HEK293 (cell line): Measurements from ENCODE around the gene DAPP1.

Experiments used
- BCL11A ChIP-seq: fragments of 450-650 bp; formaldehyde crosslinking; IDR thresholded peaks from 2 replicates; pipeline ENCODE4 v1.5.1; 2016; ENCODE audit warnings: low read depth, missing biosample characterization, missing genetic modification characterization
- GFI1B ChIP-seq: fragments of 450-650 bp; formaldehyde crosslinking; IDR thresholded peaks from 2 replicates; pipeline ENCODE4 v1.5.1; 2016; ENCODE audit warnings: missing biosample characterization, missing genetic modification characterization
- MEIS1 ChIP-seq: sonication (generic); formaldehyde crosslinking; IDR thresholded peaks from 2 replicates; pipeline ENCODE4 v1.8.1; 2022; ENCODE audit warnings: missing genetic modification reagents, mild to moderate bottlenecking, borderline replicate concordance
- OVOL3 ChIP-seq: fragments of 450-650 bp; formaldehyde crosslinking; IDR thresholded peaks from 2 replicates; pipeline ENCODE4 v1.5.1; 2016; ENCODE audit warnings: missing biosample characterization, missing genetic modification characterization
- RBAK ChIP-seq: fragments of 450-650 bp; formaldehyde crosslinking; IDR thresholded peaks from 2 replicates; pipeline ENCODE4 v1.5.1; 2016; ENCODE audit warnings: missing biosample characterization, missing genetic modification characterization
- SCRT1 ChIP-seq: fragments of 450-650 bp; formaldehyde crosslinking; IDR thresholded peaks from 2 replicates; pipeline ENCODE4 v1.5.1; 2016; ENCODE audit warnings: missing biosample characterization, missing genetic modification characterization, borderline replicate concordance
- SP3 ChIP-seq: fragments of 450-650 bp; formaldehyde crosslinking; IDR thresholded peaks from 2 replicates; pipeline ENCODE4 v1.5.1; 2016; ENCODE audit warnings: missing biosample characterization, missing genetic modification characterization
- TRIM28 ChIP-seq: IDR thresholded peaks from 2 replicates; pipeline ENCODE4 v1.6.1; 2011; ENCODE audit warnings: low read length, control low read depth, borderline replicate concordance
- ZBTB20 ChIP-seq: fragments of 450-650 bp; formaldehyde crosslinking; IDR thresholded peaks from 2 replicates; pipeline ENCODE4 v1.5.1; 2016; ENCODE audit warnings: missing biosample characterization, missing genetic modification characterization
- ZBTB7A ChIP-seq: fragments of 450-650 bp; formaldehyde crosslinking; IDR thresholded peaks from 2 replicates; pipeline ENCODE4 v1.5.1; 2016; ENCODE audit warnings: low read depth, missing biosample characterization, missing genetic modification characterization
- ZNF10 ChIP-seq: fragments of 450-650 bp; formaldehyde crosslinking; IDR thresholded peaks from 2 replicates; pipeline ENCODE4 v1.5.1; 2017; ENCODE audit warnings: missing biosample characterization, missing genetic modification characterization
- ZNF121 ChIP-seq: fragments of 450-650 bp; formaldehyde crosslinking; IDR thresholded peaks from 2 replicates; pipeline ENCODE4 v1.5.1; 2016; ENCODE audit warnings: missing biosample characterization, missing genetic modification characterization
- ZNF174 ChIP-seq: fragments of 450-650 bp; formaldehyde crosslinking; IDR thresholded peaks from 2 replicates; pipeline ENCODE4 v1.5.0; 2017; ENCODE audit warnings: missing biosample characterization, mild to moderate bottlenecking, missing genetic modification characterization
- ZNF184 ChIP-seq: fragments of 450-650 bp; IDR thresholded peaks from 2 replicates; pipeline ENCODE4 v1.5.1; 2018; ENCODE audit warnings: missing biosample characterization, mild to moderate bottlenecking, missing genetic modification characterization
- ZNF214 ChIP-seq: fragments of 450-650 bp; formaldehyde crosslinking; IDR thresholded peaks from 2 replicates; pipeline ENCODE4 v1.5.1; 2017; ENCODE audit warnings: missing biosample characterization, mild to moderate bottlenecking, missing genetic modification characterization, borderline replicate concordance
- ZNF221 ChIP-seq: fragments of 450-650 bp; formaldehyde crosslinking; IDR thresholded peaks from 2 replicates; pipeline ENCODE4 v1.5.1; 2017; ENCODE audit warnings: missing biosample characterization, missing genetic modification characterization, borderline replicate concordance
- ZNF292 ChIP-seq: fragments of 450-650 bp; formaldehyde crosslinking; IDR thresholded peaks from 2 replicates; pipeline ENCODE4 v1.5.1; 2016; ENCODE audit warnings: low read depth, missing biosample characterization, missing genetic modification characterization, borderline replicate concordance
- ZNF341 ChIP-seq: fragments of 450-650 bp; formaldehyde crosslinking; IDR thresholded peaks from 2 replicates; pipeline ENCODE4; 2016; ENCODE audit warnings: low read depth, missing biosample characterization, missing genetic modification characterization
- ZNF354C ChIP-seq: fragments of 450-650 bp; formaldehyde crosslinking; IDR thresholded peaks from 2 replicates; pipeline ENCODE4 v1.5.1; 2016; ENCODE audit warnings: missing biosample characterization, missing genetic modification characterization, low read depth, borderline replicate concordance
- ZNF571 ChIP-seq: fragments of 450-650 bp; formaldehyde crosslinking; IDR thresholded peaks from 2 replicates; pipeline ENCODE4 v1.5.0; 2017; ENCODE audit warnings: missing biosample characterization, missing genetic modification characterization
- ZNF626 ChIP-seq: fragments of 450-650 bp; sonication (Bioruptor Pico); formaldehyde crosslinking; IDR thresholded peaks from 2 replicates; pipeline ENCODE4 v1.5.1; 2018; ENCODE audit warnings: missing biosample characterization, missing genetic modification characterization, inconsistent platforms
- ZNF660 ChIP-seq: fragments of 450-650 bp; IDR thresholded peaks from 2 replicates; pipeline ENCODE4 v1.5.1; 2018; ENCODE audit warnings: missing biosample characterization, mild to moderate bottlenecking, missing genetic modification characterization
- ZNF664 ChIP-seq: fragments of 450-650 bp; formaldehyde crosslinking; IDR thresholded peaks from 2 replicates; pipeline ENCODE4 v1.5.1; 2016; ENCODE audit warnings: missing biosample characterization, missing genetic modification characterization
- ZNF777 ChIP-seq: fragments of 450-650 bp; formaldehyde crosslinking; IDR thresholded peaks from 2 replicates; pipeline ENCODE4 v1.5.1; 2017; ENCODE audit warnings: missing biosample characterization, missing genetic modification characterization, borderline replicate concordance
- ZNF792 ChIP-seq: fragments of 450-650 bp; formaldehyde crosslinking; IDR thresholded peaks from 2 replicates; pipeline ENCODE4 v1.5.1; 2016; ENCODE audit warnings: missing biosample characterization, missing genetic modification characterization
- ZNF843 ChIP-seq: fragments of 450-650 bp; formaldehyde crosslinking; IDR thresholded peaks from 2 replicates; pipeline ENCODE4 v1.5.1; 2016; ENCODE audit warnings: missing biosample characterization, missing genetic modification characterization
- ZSCAN16 ChIP-seq: fragments of 450-650 bp; formaldehyde crosslinking; IDR thresholded peaks from 2 replicates; pipeline ENCODE4 v1.5.1; 2016; ENCODE audit warnings: missing biosample characterization, missing genetic modification characterization
- TF ChIP-seq, protein P1 (sequence below): fragments of 450-650 bp; formaldehyde crosslinking; IDR thresholded peaks from 2 replicates; pipeline ENCODE4 v1.5.1; 2016; ENCODE audit warnings: missing biosample characterization, missing genetic modification characterization
- TF ChIP-seq, protein P2 (sequence below): fragments of 450-650 bp; formaldehyde crosslinking; IDR thresholded peaks from 2 replicates; pipeline ENCODE4 v1.5.1; 2016; ENCODE audit warnings: missing biosample characterization, missing genetic modification characterization
- TF ChIP-seq, protein P3 (sequence below): fragments of 450-650 bp; formaldehyde crosslinking; IDR thresholded peaks from 2 replicates; pipeline ENCODE4 v1.5.1; 2016; ENCODE audit warnings: missing biosample characterization, missing genetic modification characterization
- TF ChIP-seq, protein P4 (sequence below): IDR thresholded peaks from 2 replicates; pipeline ENCODE4 v1.6.1; 2011; ENCODE audit warnings: mild to moderate bottlenecking, low read depth, low read length, borderline replicate concordance
- TF ChIP-seq, protein P5 (sequence below): fragments of 450-650 bp; formaldehyde crosslinking; IDR thresholded peaks from 2 replicates; pipeline ENCODE4 v1.5.1; 2016; ENCODE audit warnings: missing biosample characterization, missing genetic modification characterization

Gene DAPP1

DNA sequence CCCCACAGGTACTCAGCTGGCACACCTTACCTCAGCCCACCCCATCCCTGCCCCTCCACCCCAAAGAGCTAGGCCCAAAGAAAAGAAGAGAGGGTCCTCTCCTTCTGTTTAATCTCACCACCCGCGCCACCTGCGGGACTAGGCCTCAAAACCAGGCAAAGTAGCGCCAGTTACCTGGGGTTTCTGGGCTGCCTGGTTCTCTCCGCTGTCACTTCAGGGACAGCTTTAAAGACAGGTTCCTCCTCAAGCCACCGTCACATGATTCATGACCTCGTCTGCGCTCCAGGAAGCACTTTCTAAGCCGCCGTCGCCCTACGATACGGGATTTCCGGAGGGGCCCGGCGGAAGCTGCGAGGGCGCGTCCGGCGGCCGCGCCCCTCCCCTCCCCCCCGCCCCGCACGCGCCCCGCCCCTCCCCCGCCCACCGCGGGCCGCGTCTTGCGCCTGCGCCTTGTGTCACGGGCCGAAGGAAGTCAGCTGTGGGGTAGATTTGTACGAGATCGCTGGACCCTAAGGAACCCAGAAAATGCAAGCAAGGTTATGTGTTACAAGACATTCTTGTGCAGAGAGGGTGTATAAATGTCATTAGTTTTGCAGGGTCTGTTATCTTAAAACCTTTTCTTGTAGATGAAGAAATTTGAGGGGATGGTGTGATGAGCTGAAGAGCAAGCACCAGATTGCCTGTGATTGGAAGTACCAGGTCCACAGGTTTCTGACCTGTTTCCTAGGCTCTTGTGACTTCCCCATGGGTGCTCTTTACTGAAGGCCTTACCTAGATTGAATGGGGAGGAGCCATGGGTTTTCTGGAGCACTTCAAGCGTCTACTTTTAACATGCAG, 77.8 kb downstream of the DAPP1 start, which contains the start of gene LAMTOR3 (continued):
- TF ChIP-seq ZNF626 (tag by site-specific recombination) (no peak), ZNF292 (no peak), ZNF341 (no peak), ZNF214 (no peak), ZNF843 (tag by site-specific recombination) (no peak), ZNF664 (tag by site-specific recombination) (no peak), ZNF792 (tag by site-specific recombination) (no peak), ZBTB20 (tag by site-specific recombination) (peak; percentile 32; the same call in 1 of the 2 replicates), SP3 (tag by site-specific recombination) (peak; percentile 24; the same call in 1 of the 2 replicates), OVOL3 (tag by site-specific recombination) (no peak), ZBTB7A (tag by site-specific recombination) (no peak), GFI1B (tag by site-specific recombination) (no peak), ZNF221 (tag by site-specific recombination) (no peak), ZNF184 (tag by site-specific recombination) (no peak), ZNF174 (no peak), TRIM28 (no peak), ZNF777 (tag by site-specific recombination) (no peak), ZSCAN16 (no peak), ZNF121 (no peak), BCL11A (tag by site-specific recombination) (no peak), SCRT1 (peak; percentile 90), RBAK (no peak), ZNF660 (tag by site-specific recombination) (no peak), ZNF354C (tag by site-specific recombination) (no peak), MEIS1 (CRISPR knock-in tag) (no peak), ZNF571 (no peak), ZNF10 (tag by site-specific recombination) (no peak)
- TF ChIP-seq, protein P1, sequence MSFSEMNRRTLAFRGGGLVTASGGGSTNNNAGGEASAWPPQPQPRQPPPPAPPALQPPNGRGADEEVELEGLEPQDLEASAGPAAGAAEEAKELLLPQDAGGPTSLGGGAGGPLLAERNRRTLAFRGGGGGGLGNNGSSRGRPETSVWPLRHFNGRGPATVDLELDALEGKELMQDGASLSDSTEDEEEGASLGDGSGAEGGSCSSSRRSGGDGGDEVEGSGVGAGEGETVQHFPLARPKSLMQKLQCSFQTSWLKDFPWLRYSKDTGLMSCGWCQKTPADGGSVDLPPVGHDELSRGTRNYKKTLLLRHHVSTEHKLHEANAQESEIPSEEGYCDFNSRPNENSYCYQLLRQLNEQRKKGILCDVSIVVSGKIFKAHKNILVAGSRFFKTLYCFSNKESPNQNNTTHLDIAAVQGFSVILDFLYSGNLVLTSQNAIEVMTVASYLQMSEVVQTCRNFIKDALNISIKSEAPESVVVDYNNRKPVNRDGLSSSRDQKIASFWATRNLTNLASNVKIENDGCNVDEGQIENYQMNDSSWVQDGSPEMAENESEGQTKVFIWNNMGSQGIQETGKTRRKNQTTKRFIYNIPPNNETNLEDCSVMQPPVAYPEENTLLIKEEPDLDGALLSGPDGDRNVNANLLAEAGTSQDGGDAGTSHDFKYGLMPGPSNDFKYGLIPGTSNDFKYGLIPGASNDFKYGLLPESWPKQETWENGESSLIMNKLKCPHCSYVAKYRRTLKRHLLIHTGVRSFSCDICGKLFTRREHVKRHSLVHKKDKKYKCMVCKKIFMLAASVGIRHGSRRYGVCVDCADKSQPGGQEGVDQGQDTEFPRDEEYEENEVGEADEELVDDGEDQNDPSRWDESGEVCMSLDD (tag by site-specific recombination) = no peak
- TF ChIP-seq, protein P2, sequence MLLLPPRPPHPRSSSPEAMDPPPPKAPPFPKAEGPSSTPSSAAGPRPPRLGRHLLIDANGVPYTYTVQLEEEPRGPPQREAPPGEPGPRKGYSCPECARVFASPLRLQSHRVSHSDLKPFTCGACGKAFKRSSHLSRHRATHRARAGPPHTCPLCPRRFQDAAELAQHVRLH = no peak
- TF ChIP-seq, protein P3, sequence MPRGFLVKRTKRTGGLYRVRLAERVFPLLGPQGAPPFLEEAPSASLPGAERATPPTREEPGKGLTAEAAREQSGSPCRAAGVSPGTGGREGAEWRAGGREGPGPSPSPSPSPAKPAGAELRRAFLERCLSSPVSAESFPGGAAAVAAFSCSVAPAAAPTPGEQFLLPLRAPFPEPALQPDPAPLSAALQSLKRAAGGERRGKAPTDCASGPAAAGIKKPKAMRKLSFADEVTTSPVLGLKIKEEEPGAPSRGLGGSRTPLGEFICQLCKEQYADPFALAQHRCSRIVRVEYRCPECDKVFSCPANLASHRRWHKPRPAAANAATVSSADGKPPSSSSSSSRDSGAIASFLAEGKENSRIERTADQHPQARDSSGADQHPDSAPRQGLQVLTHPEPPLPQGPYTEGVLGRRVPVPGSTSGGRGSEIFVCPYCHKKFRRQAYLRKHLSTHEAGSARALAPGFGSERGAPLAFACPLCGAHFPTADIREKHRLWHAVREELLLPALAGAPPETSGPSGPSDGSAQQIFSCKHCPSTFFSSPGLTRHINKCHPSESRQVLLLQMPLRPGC (tag by site-specific recombination) = no peak
- TF ChIP-seq, protein P4, sequence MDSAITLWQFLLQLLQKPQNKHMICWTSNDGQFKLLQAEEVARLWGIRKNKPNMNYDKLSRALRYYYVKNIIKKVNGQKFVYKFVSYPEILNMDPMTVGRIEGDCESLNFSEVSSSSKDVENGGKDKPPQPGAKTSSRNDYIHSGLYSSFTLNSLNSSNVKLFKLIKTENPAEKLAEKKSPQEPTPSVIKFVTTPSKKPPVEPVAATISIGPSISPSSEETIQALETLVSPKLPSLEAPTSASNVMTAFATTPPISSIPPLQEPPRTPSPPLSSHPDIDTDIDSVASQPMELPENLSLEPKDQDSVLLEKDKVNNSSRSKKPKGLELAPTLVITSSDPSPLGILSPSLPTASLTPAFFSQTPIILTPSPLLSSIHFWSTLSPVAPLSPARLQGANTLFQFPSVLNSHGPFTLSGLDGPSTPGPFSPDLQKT = no peak
- TF ChIP-seq, protein P5, sequence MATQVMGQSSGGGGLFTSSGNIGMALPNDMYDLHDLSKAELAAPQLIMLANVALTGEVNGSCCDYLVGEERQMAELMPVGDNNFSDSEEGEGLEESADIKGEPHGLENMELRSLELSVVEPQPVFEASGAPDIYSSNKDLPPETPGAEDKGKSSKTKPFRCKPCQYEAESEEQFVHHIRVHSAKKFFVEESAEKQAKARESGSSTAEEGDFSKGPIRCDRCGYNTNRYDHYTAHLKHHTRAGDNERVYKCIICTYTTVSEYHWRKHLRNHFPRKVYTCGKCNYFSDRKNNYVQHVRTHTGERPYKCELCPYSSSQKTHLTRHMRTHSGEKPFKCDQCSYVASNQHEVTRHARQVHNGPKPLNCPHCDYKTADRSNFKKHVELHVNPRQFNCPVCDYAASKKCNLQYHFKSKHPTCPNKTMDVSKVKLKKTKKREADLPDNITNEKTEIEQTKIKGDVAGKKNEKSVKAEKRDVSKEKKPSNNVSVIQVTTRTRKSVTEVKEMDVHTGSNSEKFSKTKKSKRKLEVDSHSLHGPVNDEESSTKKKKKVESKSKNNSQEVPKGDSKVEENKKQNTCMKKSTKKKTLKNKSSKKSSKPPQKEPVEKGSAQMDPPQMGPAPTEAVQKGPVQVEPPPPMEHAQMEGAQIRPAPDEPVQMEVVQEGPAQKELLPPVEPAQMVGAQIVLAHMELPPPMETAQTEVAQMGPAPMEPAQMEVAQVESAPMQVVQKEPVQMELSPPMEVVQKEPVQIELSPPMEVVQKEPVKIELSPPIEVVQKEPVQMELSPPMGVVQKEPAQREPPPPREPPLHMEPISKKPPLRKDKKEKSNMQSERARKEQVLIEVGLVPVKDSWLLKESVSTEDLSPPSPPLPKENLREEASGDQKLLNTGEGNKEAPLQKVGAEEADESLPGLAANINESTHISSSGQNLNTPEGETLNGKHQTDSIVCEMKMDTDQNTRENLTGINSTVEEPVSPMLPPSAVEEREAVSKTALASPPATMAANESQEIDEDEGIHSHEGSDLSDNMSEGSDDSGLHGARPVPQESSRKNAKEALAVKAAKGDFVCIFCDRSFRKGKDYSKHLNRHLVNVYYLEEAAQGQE (tag by site-specific recombination) = no peak
